Fibroblast of peridontal ligament (primary cell): ENCODE measurements around the gene OPN3.

ENCODE experiments used
- DNase-seq: peaks from one replicate; pipeline ENCODE4 v3.0.0-alpha.2; 2010; ENCODE audit errors: extremely low read depth

OPN3 gene

DNA sequence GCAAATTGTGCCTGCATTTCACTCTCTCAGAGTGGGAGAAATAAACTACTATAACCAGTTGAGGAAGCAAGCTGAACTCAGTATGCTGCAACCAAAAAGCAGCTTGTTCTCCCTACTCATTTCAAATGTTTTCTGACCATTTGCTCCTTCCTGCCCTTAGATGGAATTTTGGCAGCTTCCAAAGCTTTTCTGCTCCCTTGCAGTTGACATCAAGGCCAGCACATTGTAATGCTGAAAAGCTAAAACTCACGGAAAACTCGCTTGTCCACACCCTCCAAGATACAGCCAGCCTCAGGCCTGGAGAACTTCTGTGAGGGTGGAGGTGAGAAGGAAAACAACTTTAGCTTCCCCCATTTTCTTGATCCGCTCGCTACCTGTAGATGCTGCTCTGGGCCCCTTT lies 5.0 kb upstream of the OPN3 start:
- DNase-seq: peak; percentile 13

DNA sequence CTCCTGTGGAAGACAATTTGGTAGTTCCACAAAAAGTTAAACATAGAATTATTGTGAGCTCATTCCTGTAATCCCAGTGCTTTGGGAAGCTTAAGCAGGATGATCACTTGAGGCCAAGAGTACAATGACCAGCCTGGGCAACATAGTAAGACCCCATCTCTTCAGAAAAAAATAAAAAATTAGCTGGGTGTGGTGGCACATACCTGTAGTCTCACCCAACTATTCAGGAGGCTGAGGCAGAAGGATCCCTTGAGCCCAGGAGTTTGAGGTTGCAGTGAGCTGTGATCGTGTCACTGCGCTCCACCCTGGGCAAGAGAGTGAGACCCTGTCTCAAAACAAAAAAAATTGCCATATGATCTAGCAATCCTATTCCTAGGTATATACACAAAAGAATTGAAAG lies 4.1 kb upstream of the OPN3 start:
- no peak for DNase-seq

DNA sequence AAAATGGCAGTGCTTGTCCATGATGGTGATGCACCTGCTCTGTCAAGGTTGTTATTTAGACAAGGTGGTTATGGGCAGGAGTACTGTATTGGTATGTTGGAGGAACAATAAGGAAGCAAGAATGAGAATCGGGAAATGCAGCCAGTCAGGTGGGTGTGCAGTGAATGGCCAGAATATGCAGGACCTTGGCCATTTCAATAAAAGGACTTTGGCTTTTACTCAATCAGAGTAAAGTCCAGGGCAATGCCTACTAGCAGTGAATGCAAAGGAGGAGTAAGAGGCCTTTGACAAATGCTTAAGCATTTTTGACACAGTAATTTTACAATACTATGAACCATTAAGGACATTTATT lies 2.4 kb upstream of the OPN3 start:
- DNase-seq: no peak

- DNase-seq: no peak
Measured at GRCh38 chr1:241641773-241642592, 1.8 kb upstream of the OPN3 start.

DNA sequence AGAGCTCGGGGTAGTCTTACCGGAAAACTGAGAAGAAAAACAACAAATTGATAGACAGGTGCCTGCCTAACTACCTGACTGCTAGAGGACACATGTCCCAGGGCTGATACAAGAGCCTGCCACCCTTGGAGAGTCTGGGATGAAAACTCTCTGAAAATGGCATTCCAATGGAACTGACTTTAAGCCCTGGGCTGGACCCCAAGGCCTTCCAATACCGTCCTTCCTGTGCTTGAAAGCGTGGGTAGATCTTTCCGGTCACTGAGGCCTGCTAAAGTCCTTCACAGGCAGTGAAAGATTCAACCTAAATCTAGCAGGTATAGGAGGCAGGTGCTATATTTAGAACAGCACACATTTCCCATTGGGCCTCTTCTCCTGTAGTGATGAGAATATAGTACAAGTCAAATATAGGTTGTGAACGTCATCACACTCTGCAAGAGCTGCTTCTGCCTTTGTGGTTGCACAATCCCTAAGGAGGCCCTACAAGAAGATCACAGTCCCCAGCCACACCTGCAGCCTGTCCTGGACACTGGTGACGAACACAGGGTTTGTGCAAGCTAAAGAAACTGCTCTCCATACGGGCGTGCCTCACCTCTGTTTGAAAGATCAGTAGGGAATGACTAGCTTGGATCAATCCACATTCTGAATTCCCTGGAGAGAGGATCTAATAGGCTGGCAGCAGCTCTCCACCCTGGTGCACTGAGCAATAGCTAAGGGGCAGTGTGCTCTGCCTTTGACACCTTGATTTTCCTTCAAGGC lies 876 bp upstream of the OPN3 start:
- no peak for DNase-seq

DNA sequence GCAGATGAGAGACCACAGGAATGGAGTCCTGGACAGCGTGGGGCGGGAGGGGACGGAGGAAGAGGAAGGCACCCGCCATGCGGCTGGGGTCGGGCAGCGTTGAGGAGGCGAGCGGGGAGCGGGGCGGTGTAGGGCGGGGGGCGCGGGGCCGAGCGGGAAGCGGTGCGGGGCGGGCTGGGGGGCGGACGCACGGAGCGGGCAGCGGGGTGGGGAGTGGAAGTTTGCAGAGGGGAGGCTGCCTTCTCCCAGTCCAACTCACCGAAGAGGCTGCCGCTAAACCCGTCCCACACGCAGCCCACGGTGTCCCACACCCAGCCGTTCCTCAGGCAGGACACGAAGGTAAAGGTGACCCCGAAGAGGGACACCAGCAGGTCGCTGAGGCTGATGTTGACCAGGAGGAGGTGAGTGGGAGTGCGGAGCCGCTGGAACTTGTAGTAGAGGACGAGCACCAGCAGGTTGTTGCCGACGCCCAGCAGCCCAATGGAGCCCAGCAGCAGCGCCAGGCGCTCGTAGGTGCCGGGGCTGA lies 483 bp downstream of the OPN3 start:
- no peak for DNase-seq

DNA sequence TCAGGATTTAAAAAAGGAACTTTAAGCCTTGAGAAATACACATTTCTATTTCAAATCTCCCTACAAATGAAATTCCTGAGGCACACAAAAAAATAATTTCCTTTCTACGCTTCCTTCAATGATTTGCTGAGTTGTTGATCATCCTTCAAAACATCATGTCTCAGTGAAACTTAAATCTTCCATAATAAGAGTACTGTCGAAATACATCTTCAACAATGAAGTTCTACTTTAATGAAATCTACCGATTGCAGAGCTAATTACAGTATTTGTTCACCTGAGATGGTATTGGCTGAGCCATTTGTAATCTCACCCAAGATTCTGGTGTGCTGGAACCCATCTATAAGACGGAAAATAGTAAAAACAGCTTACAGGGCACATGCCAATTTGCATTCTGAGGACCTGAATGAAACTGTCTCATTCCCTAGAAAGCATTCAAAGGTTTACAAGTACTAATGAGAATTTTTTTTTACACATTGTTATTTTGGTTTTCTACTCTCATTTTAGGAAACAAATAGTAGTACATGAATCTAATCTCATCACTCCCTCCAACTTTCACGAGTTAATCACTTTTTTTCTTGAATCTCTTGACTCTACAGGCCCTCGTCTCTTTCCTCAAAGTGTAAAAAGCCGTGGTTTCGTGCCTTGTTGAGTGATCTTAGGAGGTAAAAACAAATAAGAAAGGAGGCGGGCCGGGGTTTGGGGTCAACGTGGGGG lies 1.1 kb downstream of the OPN3 start:
- no peak for DNase-seq

DNA sequence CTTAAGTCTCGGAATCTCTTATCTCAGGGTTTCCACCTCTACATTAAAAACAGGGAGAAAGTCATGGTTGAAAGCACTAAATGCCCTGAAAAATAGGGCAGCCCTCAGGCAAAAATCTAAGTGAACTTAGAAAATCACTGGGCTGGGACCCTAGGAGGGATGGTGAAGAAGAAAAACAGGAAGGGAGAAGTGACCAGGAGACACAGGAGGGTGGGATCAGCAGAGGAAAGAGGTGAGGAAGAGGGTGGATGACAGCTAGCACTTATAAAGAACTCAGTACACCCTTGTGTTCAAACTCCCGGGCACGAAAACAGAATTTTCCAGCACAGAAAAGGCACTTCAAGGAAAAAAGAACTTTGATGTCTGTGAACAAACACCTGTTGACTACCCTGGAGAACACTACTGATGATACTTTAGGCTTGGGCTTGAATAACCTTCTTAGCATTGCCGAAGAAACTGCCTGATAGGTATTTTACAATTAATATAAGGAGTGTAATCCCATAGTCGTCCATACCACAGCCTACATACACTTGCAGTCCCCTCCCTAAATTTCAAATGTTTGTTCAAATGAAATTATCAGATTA lies 2.0 kb downstream of the OPN3 start:
- DNase-seq: no peak

DNA sequence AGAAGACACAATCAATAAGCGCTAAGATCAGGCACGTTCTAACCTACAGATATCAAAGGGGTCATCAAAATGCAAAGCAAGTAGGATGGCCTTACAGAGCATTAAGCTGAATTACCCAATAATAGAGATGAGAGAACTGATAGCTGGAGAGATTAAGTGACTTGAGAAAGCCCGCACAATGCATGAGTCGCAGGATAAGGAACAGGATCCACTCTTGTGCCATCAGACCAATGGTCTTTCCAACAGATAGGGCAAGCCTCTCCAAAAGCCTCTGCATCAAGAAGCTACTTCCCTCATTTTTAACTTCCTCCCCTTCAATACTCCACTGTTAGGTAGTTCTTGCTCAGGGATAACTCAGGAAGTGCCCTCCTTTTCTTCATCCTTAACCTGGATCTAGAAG lies 2.6 kb downstream of the OPN3 start:
- no peak for DNase-seq

DNA sequence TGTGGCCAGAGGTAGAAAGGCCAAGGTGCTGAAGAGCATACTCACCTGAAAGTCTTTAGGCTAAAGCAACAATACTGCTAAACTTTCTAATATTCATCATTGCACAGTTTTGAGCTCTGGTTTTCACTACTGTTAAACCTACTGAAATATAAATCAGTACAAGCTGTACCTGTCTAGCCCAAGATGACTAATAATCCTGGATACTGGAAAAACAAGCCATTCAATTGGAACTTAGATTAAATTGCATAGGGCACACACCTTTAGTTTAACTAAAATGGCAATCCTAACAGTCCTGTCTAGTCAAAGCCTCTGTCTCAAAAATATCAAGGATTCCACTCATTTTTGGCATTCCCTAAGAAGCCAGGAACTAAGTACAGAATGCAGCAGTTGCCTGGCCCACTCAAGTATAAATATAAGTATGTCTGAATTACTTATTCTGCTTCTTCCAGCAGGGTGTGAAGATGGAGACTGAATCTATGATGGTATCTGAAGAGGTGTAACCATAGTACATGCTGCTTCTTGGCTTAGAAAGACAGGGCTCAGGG lies 3.1 kb downstream of the OPN3 start:
- DNase-seq: no peak

- no peak for DNase-seq
Measured at GRCh38 chr1:241636291-241636690, 3.9 kb downstream of the OPN3 start.

DNA sequence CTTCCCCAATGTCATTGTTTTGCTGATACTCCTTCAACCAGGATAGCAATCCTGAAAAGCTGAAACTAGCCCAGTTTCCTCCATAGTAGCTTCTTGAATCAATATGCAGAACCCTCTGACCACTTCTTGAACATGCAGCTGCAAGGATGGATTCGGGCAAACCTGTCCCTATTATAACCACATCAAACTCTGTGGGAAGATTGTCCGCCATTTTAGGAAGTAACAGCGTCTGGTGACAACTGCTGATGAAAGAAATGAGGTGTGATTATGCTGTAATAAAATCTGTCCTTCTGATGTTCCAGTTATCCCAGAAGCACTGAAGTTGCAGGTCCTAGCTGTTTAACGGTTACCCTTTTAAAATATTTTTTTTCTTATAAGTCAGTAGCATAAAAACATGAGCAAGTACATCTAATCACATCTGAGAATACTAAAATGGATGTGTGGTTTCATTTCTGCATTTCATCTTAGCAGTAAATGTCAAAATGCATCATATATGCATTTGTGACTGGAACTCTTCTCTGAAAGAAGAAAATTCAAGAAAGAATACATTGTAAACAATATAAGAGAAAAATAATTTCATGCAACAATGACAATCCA lies 4.5 kb downstream of the OPN3 start:
- no peak for DNase-seq

GRCh38 chr1:241632987-241633386 lies 7.2 kb downstream of the OPN3 start:
- no peak for DNase-seq

DNA sequence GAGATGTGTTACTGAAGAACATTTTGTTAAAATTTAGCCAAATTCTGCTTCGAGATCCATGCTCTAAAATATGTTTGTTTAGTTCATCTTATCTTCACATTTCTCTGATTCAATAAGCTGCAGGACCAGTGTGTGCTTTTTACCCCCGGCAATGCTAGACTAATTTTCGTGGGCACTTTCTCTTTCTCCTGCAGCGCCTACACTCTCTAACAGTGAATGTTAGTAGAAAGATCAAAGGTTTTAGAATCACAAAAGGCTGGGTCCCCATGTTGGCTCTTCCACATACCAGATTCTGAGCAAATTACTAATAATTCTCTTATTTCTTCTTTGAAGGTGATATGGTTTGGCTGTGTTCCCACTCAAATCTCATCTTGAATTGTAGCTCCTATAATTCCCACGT lies 8.5 kb downstream of the OPN3 start:
- no peak for DNase-seq

DNA sequence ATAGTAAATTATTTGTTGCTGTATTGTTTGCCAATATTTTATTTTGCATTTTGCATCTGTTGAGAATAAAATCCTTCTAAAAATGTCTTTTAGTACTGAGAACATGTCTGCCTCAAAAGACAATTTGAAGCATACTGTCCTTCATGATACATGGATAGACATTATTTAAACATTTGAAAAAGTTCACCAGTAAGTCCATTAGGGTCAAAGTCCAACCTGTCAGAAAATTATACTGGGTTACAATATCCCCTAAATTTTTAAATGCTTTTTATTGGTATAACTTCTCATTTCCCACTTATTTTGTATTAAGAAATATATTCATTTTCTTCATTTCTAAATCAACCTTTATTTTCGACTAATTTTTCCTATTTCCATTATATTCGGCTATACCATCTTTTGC lies 9.3 kb downstream of the OPN3 start:
- no peak for DNase-seq

- no peak for DNase-seq
Measured at GRCh38 chr1:241630476-241630875, 9.7 kb downstream of the OPN3 start.

GRCh38 chr1:241630005-241630404 lies 10.2 kb downstream of the OPN3 start:
- DNase-seq: no peak

DNA sequence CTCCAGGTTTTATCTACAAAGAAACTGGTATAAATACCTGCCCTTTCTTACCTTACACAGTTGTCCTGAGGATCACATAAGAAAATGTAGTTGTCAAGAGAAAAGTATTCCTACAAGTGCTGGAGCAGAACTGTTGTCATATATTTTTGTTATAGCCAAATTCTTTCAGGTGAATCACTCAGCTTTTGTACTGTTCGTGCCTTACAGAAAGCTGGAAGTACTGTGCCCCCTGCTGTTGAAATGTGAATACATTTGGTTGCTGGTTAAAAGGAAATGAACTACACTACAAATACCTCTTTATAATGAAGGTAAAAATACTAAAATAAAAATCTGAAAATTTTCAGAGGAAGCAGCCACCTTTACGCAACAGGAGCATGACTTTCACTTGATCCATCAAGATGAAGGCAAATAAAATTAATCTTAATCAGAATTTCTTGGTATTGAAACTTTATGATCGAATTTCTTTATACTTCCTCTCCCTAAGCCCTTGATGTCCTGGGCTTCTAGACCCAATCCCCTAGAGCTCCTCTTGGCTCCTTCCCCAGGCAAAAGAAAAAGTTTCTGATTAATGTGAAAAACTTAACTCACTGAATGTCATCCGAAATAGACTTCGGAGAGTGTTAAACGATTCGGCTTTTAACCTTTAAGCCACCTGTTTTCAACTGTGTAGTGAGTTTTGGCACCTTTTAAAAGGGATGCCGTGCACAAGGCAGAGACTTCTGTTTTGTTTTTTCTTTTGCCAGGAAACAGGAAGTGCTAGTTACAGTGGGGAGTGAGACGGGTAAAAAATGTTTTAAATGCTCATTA lies 12.5 kb downstream of the OPN3 start:
- DNase-seq: peak; percentile 88

DNA sequence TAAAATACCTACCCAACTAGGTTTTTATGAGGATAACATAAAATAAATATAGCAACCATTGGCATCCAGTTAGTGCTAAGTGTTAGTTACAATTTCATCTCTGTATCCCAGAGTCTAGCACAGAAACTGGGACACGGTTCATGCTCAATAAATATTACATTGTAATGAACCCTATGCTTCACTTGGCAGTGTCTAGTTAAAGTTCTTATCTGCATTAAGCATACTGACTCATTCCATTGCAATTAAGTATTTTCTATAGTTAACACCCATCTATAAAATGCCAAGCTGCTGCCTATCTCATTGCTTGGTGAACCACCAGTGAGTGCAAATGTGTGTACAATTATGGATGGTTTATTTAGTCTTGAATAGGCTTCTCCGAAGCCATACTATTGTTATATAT lies 15.2 kb downstream of the OPN3 start:
- no peak for DNase-seq

DNA sequence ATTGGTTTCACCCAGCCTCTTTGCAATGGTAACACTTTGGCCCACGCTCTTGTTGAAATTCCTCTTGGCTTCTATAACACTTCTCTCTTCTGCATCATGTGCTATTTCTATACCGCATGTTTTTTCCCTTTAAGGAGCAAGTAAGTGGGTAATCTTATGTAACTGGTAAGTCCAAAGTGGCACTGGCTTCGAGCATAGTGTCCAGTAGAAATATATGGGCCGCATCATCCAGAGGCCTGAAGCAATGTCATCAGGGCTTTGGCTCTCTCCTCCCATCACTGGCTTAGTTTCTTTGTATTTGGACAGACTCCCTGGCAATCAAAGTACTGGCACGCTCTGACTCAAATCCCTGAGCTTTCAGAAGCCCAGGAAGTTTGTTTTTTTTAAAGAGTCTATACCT lies 17.5 kb downstream of the OPN3 start:
- no peak for DNase-seq

- no peak for DNase-seq
Measured at GRCh38 chr1:241617426-241617825, 22.7 kb downstream of the OPN3 start.
